GM12875 (cell line): ENCODE measurements around the gene DIAPH2.

Experiments used
- H3K4me3 ChIP-seq: one replicate; pipeline ENCODE4 v1.5.1; 2011; ENCODE audit warnings: low read depth, low read length, control low read depth
- TF ChIP-seq, protein P1 (sequence below): IDR thresholded peaks from 2 replicates; pipeline ENCODE4 v1.5.1; 2011; ENCODE audit warnings: low read depth, mild to moderate bottlenecking, control low read depth, inconsistent platforms, low read length, moderate library complexity, borderline replicate concordance; ENCODE audit not compliant: insufficient read depth

Gene DIAPH2

GRCh38 chrX:97119474-97120109 is 434.9 kb downstream of the DIAPH2 start:
- TF ChIP-seq, protein P1, sequence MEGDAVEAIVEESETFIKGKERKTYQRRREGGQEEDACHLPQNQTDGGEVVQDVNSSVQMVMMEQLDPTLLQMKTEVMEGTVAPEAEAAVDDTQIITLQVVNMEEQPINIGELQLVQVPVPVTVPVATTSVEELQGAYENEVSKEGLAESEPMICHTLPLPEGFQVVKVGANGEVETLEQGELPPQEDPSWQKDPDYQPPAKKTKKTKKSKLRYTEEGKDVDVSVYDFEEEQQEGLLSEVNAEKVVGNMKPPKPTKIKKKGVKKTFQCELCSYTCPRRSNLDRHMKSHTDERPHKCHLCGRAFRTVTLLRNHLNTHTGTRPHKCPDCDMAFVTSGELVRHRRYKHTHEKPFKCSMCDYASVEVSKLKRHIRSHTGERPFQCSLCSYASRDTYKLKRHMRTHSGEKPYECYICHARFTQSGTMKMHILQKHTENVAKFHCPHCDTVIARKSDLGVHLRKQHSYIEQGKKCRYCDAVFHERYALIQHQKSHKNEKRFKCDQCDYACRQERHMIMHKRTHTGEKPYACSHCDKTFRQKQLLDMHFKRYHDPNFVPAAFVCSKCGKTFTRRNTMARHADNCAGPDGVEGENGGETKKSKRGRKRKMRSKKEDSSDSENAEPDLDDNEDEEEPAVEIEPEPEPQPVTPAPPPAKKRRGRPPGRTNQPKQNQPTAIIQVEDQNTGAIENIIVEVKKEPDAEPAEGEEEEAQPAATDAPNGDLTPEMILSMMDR = no peak
- no peak overlapping the region for H3K4me3 ChIP-seq

GRCh38 chrX:97123001-97123400 is 438.4 kb downstream of the DIAPH2 start:
- no peak overlapping the region for H3K4me3 ChIP-seq
- TF ChIP-seq, protein P1 = no peak

- no peak overlapping the region for H3K4me3 ChIP-seq
- TF ChIP-seq, protein P1 = no peak
Measured at GRCh38 chrX:97126020-97126419, 441.4 kb downstream of the DIAPH2 start.

- TF ChIP-seq, protein P1 = no peak
- no peak overlapping the region for H3K4me3 ChIP-seq
Measured at GRCh38 chrX:97132664-97133415, 448.2 kb downstream of the DIAPH2 start.

GRCh38 chrX:97145934-97146333 is 461.3 kb downstream of the DIAPH2 start:
- TF ChIP-seq, protein P1 = no peak

GRCh38 chrX:97155816-97156215 is 471.2 kb downstream of the DIAPH2 start:
- TF ChIP-seq, protein P1 = no peak

More at GRCh38 chrX:97145934-97146333, 461.3 kb downstream of the DIAPH2 start:
- H3K4me3 ChIP-seq = no peak overlapping the region

DNA sequence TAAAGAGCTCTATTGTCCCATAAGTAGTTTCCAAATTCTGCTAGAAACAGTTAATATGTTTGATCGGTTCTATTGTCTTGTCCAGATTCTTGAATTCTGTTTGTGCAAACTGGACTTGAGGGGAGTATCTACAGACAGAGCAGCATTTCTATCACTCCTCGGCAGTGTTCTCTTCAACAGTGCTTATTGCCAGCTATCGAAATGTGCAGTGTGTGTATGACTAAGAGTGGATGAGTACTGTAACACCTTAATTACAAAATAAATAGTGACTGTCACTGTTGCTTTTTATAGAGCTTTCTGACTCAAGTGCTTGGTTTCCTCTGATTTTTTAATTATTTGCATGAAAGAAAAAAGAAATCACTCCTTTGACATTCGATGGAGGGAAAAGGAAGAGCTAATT is 473.6 kb downstream of the DIAPH2 start:
- no peak overlapping the region for H3K4me3 ChIP-seq
- TF ChIP-seq, protein P1 = no peak

More at GRCh38 chrX:97155816-97156215, 471.2 kb downstream of the DIAPH2 start:
- no peak overlapping the region for H3K4me3 ChIP-seq
